ENCODE data around the gene CYSTM1.

- TF ChIP-seq, protein P1, sequence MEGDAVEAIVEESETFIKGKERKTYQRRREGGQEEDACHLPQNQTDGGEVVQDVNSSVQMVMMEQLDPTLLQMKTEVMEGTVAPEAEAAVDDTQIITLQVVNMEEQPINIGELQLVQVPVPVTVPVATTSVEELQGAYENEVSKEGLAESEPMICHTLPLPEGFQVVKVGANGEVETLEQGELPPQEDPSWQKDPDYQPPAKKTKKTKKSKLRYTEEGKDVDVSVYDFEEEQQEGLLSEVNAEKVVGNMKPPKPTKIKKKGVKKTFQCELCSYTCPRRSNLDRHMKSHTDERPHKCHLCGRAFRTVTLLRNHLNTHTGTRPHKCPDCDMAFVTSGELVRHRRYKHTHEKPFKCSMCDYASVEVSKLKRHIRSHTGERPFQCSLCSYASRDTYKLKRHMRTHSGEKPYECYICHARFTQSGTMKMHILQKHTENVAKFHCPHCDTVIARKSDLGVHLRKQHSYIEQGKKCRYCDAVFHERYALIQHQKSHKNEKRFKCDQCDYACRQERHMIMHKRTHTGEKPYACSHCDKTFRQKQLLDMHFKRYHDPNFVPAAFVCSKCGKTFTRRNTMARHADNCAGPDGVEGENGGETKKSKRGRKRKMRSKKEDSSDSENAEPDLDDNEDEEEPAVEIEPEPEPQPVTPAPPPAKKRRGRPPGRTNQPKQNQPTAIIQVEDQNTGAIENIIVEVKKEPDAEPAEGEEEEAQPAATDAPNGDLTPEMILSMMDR (IDR thresholded peaks at IDR 0.05; ENCODE audit: low read depth, low read length, missing input control) = no peak
- no peak for TF ChIP-seq RXRA (IDR thresholded peaks at IDR 0.05)
- no peak for TF ChIP-seq YY1 (IDR thresholded peaks at IDR 0.05)
- no peak for TF ChIP-seq ATF3 (IDR thresholded peaks at IDR 0.05)
- no peak for TF ChIP-seq RAD21 (IDR thresholded peaks at IDR 0.05)
Observed at GRCh38 chr5:140224658-140225057, 49.7 kb downstream of the CYSTM1 start.
